ENCODE data around the gene AGXT. TPM values are rescaled to one million over a fixed set of nuclear protein-coding genes. Genes with fewer than 3 reads are reported as not detected.

The AGXT gene
- total RNA-seq, 1 donor from 2014 or later = not detected

- H3K27me3 Mint-ChIP-seq (ENCODE audit: low read depth) = peaks cover 2% of the 10 kb centered on the region
- no peaks in the 10 kb centered on the region for H3K36me3 Mint-ChIP-seq (ENCODE audit: low read depth)
- DNase-seq (ENCODE audit: low read depth, low spot score) = no peak
These were observed 6.8 kb downstream of the AGXT start for GRCh38 chr2:240875228-240876034.

GRCh38 chr2:240876035-240876474 lies 7.4 kb downstream of the AGXT start:
- no peak overlapping the region for H3K27ac Mint-ChIP-seq (ENCODE audit: unreplicated experiment)
- no peaks in the 10 kb centered on the region for H3K4me1 Mint-ChIP-seq
- TF ChIP-seq CTCF (conservative IDR thresholded peaks at IDR 0.05) = no peak
- H3K4me3 Mint-ChIP-seq = no peak overlapping the region
- no peaks in the 10 kb centered on the region for H3K36me3 Mint-ChIP-seq (ENCODE audit: low read depth)
- DNase-seq (ENCODE audit: low read depth, low spot score) = no peak
- peaks cover 2% of the 10 kb centered on the region for H3K27me3 Mint-ChIP-seq (ENCODE audit: low read depth)
- no peaks in the 10 kb centered on the region for H3K9me3 Mint-ChIP-seq

More at GRCh38 chr2:240875228-240876034, 6.8 kb downstream of the AGXT start:
- H3K4me3 Mint-ChIP-seq = no peak overlapping the region
- no peaks in the 10 kb centered on the region for H3K4me1 Mint-ChIP-seq
- no peak overlapping the region for H3K27ac Mint-ChIP-seq (ENCODE audit: unreplicated experiment)
- no peak for TF ChIP-seq CTCF (conservative IDR thresholded peaks at IDR 0.05)
- no peaks in the 10 kb centered on the region for H3K9me3 Mint-ChIP-seq

- no peak for TF ChIP-seq CTCF (conservative IDR thresholded peaks at IDR 0.05)
These were observed 8.0 kb downstream of the AGXT start for GRCh38 chr2:240876475-240877251.

GRCh38 chr2:240877460-240878340 lies 9.1 kb downstream of the AGXT start:
- DNase-seq (ENCODE audit: low read depth, low spot score) = no peak
- no peaks in the 10 kb centered on the region for H3K9me3 Mint-ChIP-seq
- no peak for TF ChIP-seq CTCF (conservative IDR thresholded peaks at IDR 0.05)
- H3K27me3 Mint-ChIP-seq (ENCODE audit: low read depth) = peaks cover 5% of the 10 kb centered on the region
- no peak overlapping the region for H3K4me3 Mint-ChIP-seq
- H3K27ac Mint-ChIP-seq (ENCODE audit: unreplicated experiment) = no peak overlapping the region
- no peaks in the 10 kb centered on the region for H3K4me1 Mint-ChIP-seq
- no peaks in the 10 kb centered on the region for H3K36me3 Mint-ChIP-seq (ENCODE audit: low read depth)

More at GRCh38 chr2:240876475-240877251, 8.0 kb downstream of the AGXT start:
- H3K36me3 Mint-ChIP-seq (ENCODE audit: low read depth) = no peaks in the 10 kb centered on the region
- no peak overlapping the region for H3K4me3 Mint-ChIP-seq
- H3K27me3 Mint-ChIP-seq (ENCODE audit: low read depth) = peaks cover 2% of the 10 kb centered on the region
- no peak for DNase-seq (ENCODE audit: low read depth, low spot score)
- H3K9me3 Mint-ChIP-seq = no peaks in the 10 kb centered on the region
- no peaks in the 10 kb centered on the region for H3K4me1 Mint-ChIP-seq
- peak overlapping the region; percentile 43 for H3K27ac Mint-ChIP-seq (ENCODE audit: unreplicated experiment)

GRCh38 chr2:240878341-240878936 lies 9.8 kb downstream of the AGXT start:
- Mint-ChIP-seq H3K9me3 (no peaks in the 10 kb centered on the region), H3K27me3 (ENCODE audit: low read depth) (peaks cover 5% of the 10 kb centered on the region), H3K36me3 (ENCODE audit: low read depth) (no peaks in the 10 kb centered on the region), H3K27ac (ENCODE audit: unreplicated experiment) (no peak overlapping the region), H3K4me3 (no peak overlapping the region), H3K4me1 (no peaks in the 10 kb centered on the region)
- no peak for DNase-seq (ENCODE audit: low read depth, low spot score)
- no peak for TF ChIP-seq CTCF (conservative IDR thresholded peaks at IDR 0.05)

All from neural crest cell (in vitro differentiated cells).